NT2/D1 (cell line): ENCODE results near the gene TMC4.

Source experiments
- YY1 ChIP-seq: IDR thresholded peaks from 2 replicates; pipeline ENCODE4 v1.6.1; 2011; ENCODE audit not compliant: insufficient read length, insufficient read depth
- ZNF274 ChIP-seq: IDR thresholded peaks from 2 replicates; pipeline ENCODE4 v1.6.1; 2011; ENCODE audit warnings: mild to moderate bottlenecking, low read depth, low read length

- TF ChIP-seq ZNF274 (no peak), YY1 (no peak)
Measured at GRCh38 chr19:54114340-54115108, 58.4 kb downstream of the TMC4 start.
